ENCODE results near the gene MNDA. TPM values are rescaled to one million over a fixed set of nuclear protein-coding genes. Genes with fewer than 3 reads are reported as not detected.

The MNDA gene
- total and polyA plus RNA-seq, 2 of the 8 experiments (the other 6 are each of a cell fraction or from before 2014, with no cell fraction given): not detected

GRCh38 chr1:158821723-158822122, 9.4 kb upstream of the MNDA start:
- H4K5ac ChIP-seq (ENCODE audit: insufficient read length, low read depth, low read length): no peak overlapping the region
- no peak overlapping the region for H2BK120ac ChIP-seq (replicated peaks; ENCODE audit: low read depth, low read length)
- no peak overlapping the region for H2BK12ac ChIP-seq (ENCODE audit: low read depth, low read length)
- H2AK5ac ChIP-seq (ENCODE audit: low read depth, low read length): no peak overlapping the region
- no peak overlapping the region for H3K18ac ChIP-seq (ENCODE audit: extremely low read depth, low read length)
- H4K20me1 ChIP-seq (replicated peaks in 1 of 2; ENCODE audit: control insufficient read depth in 1 of 2, insufficient read depth in 2 of 2, low read length in 2 of 2): no peaks in the 10 kb centered on the region
- H3K36me3 ChIP-seq (ENCODE audit: control insufficient read depth in 2 of 4, insufficient read depth in 4 of 4, low read length in 3 of 4): no peaks in the 10 kb centered on the region
- no peak overlapping the region for H2BK15ac ChIP-seq (ENCODE audit: low read length)
- POLR2A ChIA-PET (ENCODE audit: partially characterized antibody): no interaction called here
- H3K14ac ChIP-seq (ENCODE audit: insufficient read length): no peak overlapping the region
- no peaks in the 10 kb centered on the region for H3K4me1 ChIP-seq (replicated peaks in 1 of 4; ENCODE audit: control insufficient read depth in 3 of 4, insufficient read depth in 4 of 4, low read length in 3 of 4)
- H3K27ac ChIP-seq (ENCODE audit: low read depth, low read length): no peak overlapping the region
- WGBS, 2 experiments (ENCODE audit: extremely low coverage in 1 of 2, insufficient coverage in 1 of 2, insufficient read length in 1 of 2, insufficient replicate concordance in 2 of 2, low coverage in 1 of 2, low lambda C conversion rate in 2 of 2, missing lambda C conversion rate in 1 of 2): 92% methylated on average over 1 of the region's 1 CpG; no CpG with 5 or more reads in 1 of the 2 experiments
- H3K56ac ChIP-seq (replicated peaks; ENCODE audit: insufficient read length, low read depth, low read length): no peak overlapping the region
- no peak overlapping the region for H2BK20ac ChIP-seq (ENCODE audit: low read length)
- no peak overlapping the region for H3K23ac ChIP-seq (ENCODE audit: insufficient read length)
- no peak for FAIRE-seq
- H3K23me2 ChIP-seq (ENCODE audit: low read depth, low read length): no peaks in the 10 kb centered on the region
- H3K27me3 ChIP-seq (replicated peaks in 1 of 4; ENCODE audit: control insufficient read depth in 3 of 4, extremely low read depth in 1 of 4, insufficient read depth in 3 of 4, low read length in 3 of 4): no peaks in the 10 kb centered on the region
- DNase-seq (ENCODE audit: low read depth in 1 of 2, low spot score in 2 of 2): no peak
- CTCF ChIA-PET (ENCODE audit: partially characterized antibody): interaction anchor here (0.7 kb wide), 1 partner anchor 119 kb away, joined by 4 read pairs; no protein-coding TSS in a partner anchor
- H3K9ac ChIP-seq (replicated peaks in 1 of 4; ENCODE audit: extremely low read depth in 1 of 4, low read depth in 3 of 4, low read length in 3 of 4): no peak overlapping the region
- no peak overlapping the region for H3K4me3 ChIP-seq (ENCODE audit: extremely low read depth in 1 of 4, insufficient read depth in 2 of 4, low read depth in 3 of 4, low read length in 4 of 4)
- H3K4ac ChIP-seq (replicated peaks; ENCODE audit: insufficient read length, low read depth, low read length): no peak overlapping the region
- H4K91ac ChIP-seq (replicated peaks; ENCODE audit: insufficient read length, low read length): no peak overlapping the region
- no peak overlapping the region for H4K8ac ChIP-seq (ENCODE audit: extremely low read depth, insufficient read depth, low read length)
- peaks cover 3 to 7% of the 10 kb centered on the region in 2 experiments; a peak in 2 of 4 replicates for H3K9me3 ChIP-seq (ENCODE audit: insufficient read depth in 2 of 2, low read depth in 1 of 2, low read length in 1 of 2)
- H3K79me2 ChIP-seq (ENCODE audit: control insufficient read depth in 1 of 2, insufficient read depth in 2 of 2, low read length in 2 of 2): no peaks in the 10 kb centered on the region
- no peak overlapping the region for H2BK5ac ChIP-seq (ENCODE audit: low read depth, low read length)
- H2AFZ ChIP-seq (ENCODE audit: low read length): no peak overlapping the region
- no peak overlapping the region for H3K4me2 ChIP-seq (ENCODE audit: insufficient read depth in 1 of 2, low read depth in 2 of 2, low read length in 2 of 2)
- no peaks in the 10 kb centered on the region for H3K79me1 ChIP-seq (ENCODE audit: low read depth, low read length)
- TF ChIP-seq E2F6 (IDR thresholded peaks at IDR 0.05) (no peak), SRF (IDR thresholded peaks at IDR 0.05; ENCODE audit: low read depth, low read length) (no peak), RXRA (IDR thresholded peaks at IDR 0.05; ENCODE audit: insufficient read depth, low read depth, low read length) (no peak), POLR2AphosphoS5 (IDR thresholded peaks at IDR 0.05; ENCODE audit: low read depth, low read length) (no peak), ZNF274 (IDR thresholded peaks at IDR 0.05; ENCODE audit: borderline replicate concordance, extremely low read depth, low read length) (no peak), CHD1 (IDR thresholded peaks at IDR 0.05; ENCODE audit: low read depth, low read length) (no peak), GABPA (IDR thresholded peaks at IDR 0.05; ENCODE audit: borderline replicate concordance, insufficient read depth, low read length) (no peak), CBX5 (IDR thresholded peaks at IDR 0.05; ENCODE audit: low read depth, low read length) (no peak), USF2 (IDR thresholded peaks at IDR 0.05; ENCODE audit: low read length) (no peak), CEBPB (IDR thresholded peaks at IDR 0.05; ENCODE audit: low read depth, low read length) (no peak), MAFK (IDR thresholded peaks at IDR 0.05; ENCODE audit: low read depth, low read length) (no peak), TAF7 (optimal IDR thresholded peaks at IDR 0.05; ENCODE audit: borderline replicate concordance, low read depth, low read length) (no peak)
